B cell (primary cell): ENCODE data around the gene MRM2.

ENCODE experiments used
- EZH2 ChIP-seq: IDR thresholded peaks from 2 replicates; pipeline ENCODE4 v1.6.1; 2012; ENCODE audit warnings: borderline replicate concordance, low read depth, mild to moderate bottlenecking, moderate library complexity, low read length; ENCODE audit not compliant: insufficient read depth, poor library complexity, severe bottlenecking
- TF ChIP-seq, protein P1 (sequence below): fragments of 200-600 bp; IDR thresholded peaks from one replicate; pipeline ENCODE4 v1.8.0; 2022; ENCODE audit warnings: antibody characterized with exemption, mild to moderate bottlenecking

- TF ChIP-seq, protein P1, sequence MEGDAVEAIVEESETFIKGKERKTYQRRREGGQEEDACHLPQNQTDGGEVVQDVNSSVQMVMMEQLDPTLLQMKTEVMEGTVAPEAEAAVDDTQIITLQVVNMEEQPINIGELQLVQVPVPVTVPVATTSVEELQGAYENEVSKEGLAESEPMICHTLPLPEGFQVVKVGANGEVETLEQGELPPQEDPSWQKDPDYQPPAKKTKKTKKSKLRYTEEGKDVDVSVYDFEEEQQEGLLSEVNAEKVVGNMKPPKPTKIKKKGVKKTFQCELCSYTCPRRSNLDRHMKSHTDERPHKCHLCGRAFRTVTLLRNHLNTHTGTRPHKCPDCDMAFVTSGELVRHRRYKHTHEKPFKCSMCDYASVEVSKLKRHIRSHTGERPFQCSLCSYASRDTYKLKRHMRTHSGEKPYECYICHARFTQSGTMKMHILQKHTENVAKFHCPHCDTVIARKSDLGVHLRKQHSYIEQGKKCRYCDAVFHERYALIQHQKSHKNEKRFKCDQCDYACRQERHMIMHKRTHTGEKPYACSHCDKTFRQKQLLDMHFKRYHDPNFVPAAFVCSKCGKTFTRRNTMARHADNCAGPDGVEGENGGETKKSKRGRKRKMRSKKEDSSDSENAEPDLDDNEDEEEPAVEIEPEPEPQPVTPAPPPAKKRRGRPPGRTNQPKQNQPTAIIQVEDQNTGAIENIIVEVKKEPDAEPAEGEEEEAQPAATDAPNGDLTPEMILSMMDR: no peak
- no peak for TF ChIP-seq EZH2
Observed at GRCh38 chr7:2260820-2261219, 18.8 kb upstream of the MRM2 start.
